ENCODE data around the gene ITPK1.

DNA sequence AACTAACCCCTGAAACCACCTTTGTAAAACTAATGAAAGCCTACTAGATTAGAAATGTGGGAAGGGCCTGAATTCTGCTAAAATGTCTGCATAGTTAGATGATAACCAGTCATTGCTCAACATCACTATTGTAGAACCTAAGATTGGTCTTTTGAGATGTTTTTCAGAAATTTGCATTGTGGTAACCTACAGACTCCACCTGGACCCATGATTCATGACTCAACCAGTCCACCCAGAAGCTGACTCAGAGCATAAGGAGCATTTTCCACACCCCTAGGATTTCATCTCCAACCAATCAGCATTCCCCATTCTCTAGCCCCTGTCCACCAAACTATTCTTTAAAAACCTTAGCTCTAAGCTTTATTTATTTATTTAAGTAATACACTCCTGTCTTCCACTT, 223.1 kb downstream of the ITPK1 start:
- TF ChIP-seq, protein P1, sequence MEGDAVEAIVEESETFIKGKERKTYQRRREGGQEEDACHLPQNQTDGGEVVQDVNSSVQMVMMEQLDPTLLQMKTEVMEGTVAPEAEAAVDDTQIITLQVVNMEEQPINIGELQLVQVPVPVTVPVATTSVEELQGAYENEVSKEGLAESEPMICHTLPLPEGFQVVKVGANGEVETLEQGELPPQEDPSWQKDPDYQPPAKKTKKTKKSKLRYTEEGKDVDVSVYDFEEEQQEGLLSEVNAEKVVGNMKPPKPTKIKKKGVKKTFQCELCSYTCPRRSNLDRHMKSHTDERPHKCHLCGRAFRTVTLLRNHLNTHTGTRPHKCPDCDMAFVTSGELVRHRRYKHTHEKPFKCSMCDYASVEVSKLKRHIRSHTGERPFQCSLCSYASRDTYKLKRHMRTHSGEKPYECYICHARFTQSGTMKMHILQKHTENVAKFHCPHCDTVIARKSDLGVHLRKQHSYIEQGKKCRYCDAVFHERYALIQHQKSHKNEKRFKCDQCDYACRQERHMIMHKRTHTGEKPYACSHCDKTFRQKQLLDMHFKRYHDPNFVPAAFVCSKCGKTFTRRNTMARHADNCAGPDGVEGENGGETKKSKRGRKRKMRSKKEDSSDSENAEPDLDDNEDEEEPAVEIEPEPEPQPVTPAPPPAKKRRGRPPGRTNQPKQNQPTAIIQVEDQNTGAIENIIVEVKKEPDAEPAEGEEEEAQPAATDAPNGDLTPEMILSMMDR (IDR thresholded peaks at IDR 0.05) = no peak
- no peak for TF ChIP-seq POLR2A (IDR thresholded peaks at IDR 0.05)
- no peak for TF ChIP-seq POLR2AphosphoS5 (IDR thresholded peaks at IDR 0.05)

Data from transverse colon (tissue), 4 donors.